Endothelial cell of umbilical vein (primary cell): ENCODE results near the gene USH1C.

Experiments
- CTCF ChIP-seq, 2 donors: IDR thresholded peaks; 1 replicate in 1 of 2; 2 replicates in 1 of 2; pipeline ENCODE4 v1.5.1; 2011; ENCODE audit warnings: low read length in 2 of 2, mild to moderate bottlenecking in 2 of 2, moderate library complexity in 2 of 2, control low read depth in 1 of 2, inconsistent platforms in 1 of 2, low read depth in 1 of 2; ENCODE audit not compliant: insufficient read depth in 1 of 2; ENCODE audit errors: extremely low read depth in 1 of 2
- EZH2 ChIP-seq: IDR thresholded peaks from 2 replicates; pipeline ENCODE4 v1.6.1; 2012; ENCODE audit warnings: borderline replicate concordance, low read depth, mild to moderate bottlenecking, moderate library complexity, low read length, inconsistent platforms; ENCODE audit not compliant: severe bottlenecking
- GATA2 ChIP-seq: IDR thresholded peaks from 2 replicates; pipeline ENCODE4 v1.7.0; 2011; ENCODE audit warnings: low read depth, mild to moderate bottlenecking, moderate library complexity, mixed read lengths, low read length; ENCODE audit not compliant: insufficient read length, insufficient read depth
- MAX ChIP-seq: IDR thresholded peaks from 2 replicates; pipeline ENCODE4 v1.6.1; 2011; ENCODE audit not compliant: insufficient read depth, insufficient read length
- MYC ChIP-seq: IDR thresholded peaks from one replicate; pipeline ENCODE4 v1.6.1; 2011; ENCODE audit warnings: mild to moderate bottlenecking, low read depth, low read length
- POLR2A ChIP-seq: IDR thresholded peaks from 2 replicates; pipeline ENCODE4 v1.6.1; 2012; ENCODE audit warnings: low read depth, mild to moderate bottlenecking, control low read depth, low read length
- POLR2AphosphoS5 ChIP-seq: IDR thresholded peaks from 2 replicates; pipeline ENCODE4 v1.6.1; 2012; ENCODE audit warnings: low read depth, mild to moderate bottlenecking, control low read depth, low read length, moderate library complexity; ENCODE audit not compliant: insufficient read depth

GRCh38 chr11:17544181-17544622 is at the start of gene USH1C:
- TF ChIP-seq POLR2AphosphoS5 (no peak), CTCF (IDR thresholded peaks at IDR 0.05; ENCODE audit: extremely low read depth in 1 of 2, insufficient read depth in 1 of 2, low read depth in 1 of 2, low read length in 2 of 2) (no peak), EZH2 (no peak), POLR2A (no peak), MYC (no peak), MAX (no peak), GATA2 (no peak)
